Ascending aorta (tissue), 2 donors: Measurements from ENCODE around the gene ANKRD28. TPM values are rescaled to one million over a fixed set of nuclear protein-coding genes. Genes with fewer than 3 reads are reported as not detected.

ENCODE experiments used
- DNase-seq, 2 donors: peaks; one replicate each; pipeline ENCODE4 v3.0.0-alpha.2; 2019; ENCODE audit warnings: low spot score in 2 of 2
- H3K27ac ChIP-seq, 2 donors: fragments of 200-600 bp; sonication (generic); one replicate each; pipeline ENCODE4 v1.5.1; 2016 to 2017; ENCODE audit warnings: mild to moderate bottlenecking in 1 of 2
- H3K27me3 ChIP-seq: fragments of 200-600 bp; sonication (generic); one replicate; pipeline ENCODE4 v1.5.1; 2017
- H3K36me3 ChIP-seq, 2 donors: fragments of 200-600 bp; sonication (generic); one replicate each; pipeline ENCODE4 v1.5.1; 2016
- H3K4me1 ChIP-seq, 2 donors: fragments of 200-600 bp; sonication (generic); one replicate each; pipeline ENCODE4 v1.5.1; 2016 to 2017; ENCODE audit warnings: mild to moderate bottlenecking in 1 of 2
- H3K4me3 ChIP-seq, 2 donors: fragments of 200-600 bp; sonication (generic); one replicate each; pipeline ENCODE4 v1.5.1; 2016 to 2017; ENCODE audit warnings: mild to moderate bottlenecking in 1 of 2
- H3K9me3 ChIP-seq, 2 donors: fragments of 200-600 bp; sonication (generic); one replicate each; pipeline ENCODE4 v1.5.1; 2016
- intact Hi-C: fragments of 100-400 bp; cut with DNase I; formaldehyde crosslinking; loops from one replicate; pipeline ENCODE4 v1.15.1; 2023
- total RNA-seq: library from RNA; depleted of rRNA; stranded (reverse); fragments of >200 nt; gene quantifications from one replicate; pipeline ENCODE4 v1.1.0, GENCODE V29; 2016
- TF ChIP-seq, protein P1 (sequence below), 3 experiments: fragments of 200-600 bp in 2 of 3; fragments of 450-650 bp in 1 of 3; sonication (generic) in 2 of 3; IDR thresholded peaks; one replicate each; pipeline ENCODE4 v1.5.1; 2016 to 2019; ENCODE audit warnings: antibody characterized with exemption in 3 of 3, mild to moderate bottlenecking in 1 of 3, moderate library complexity in 1 of 3

Gene ANKRD28
- total RNA-seq, 1 donor from 2014 or later: 19.7 TPM

DNA sequence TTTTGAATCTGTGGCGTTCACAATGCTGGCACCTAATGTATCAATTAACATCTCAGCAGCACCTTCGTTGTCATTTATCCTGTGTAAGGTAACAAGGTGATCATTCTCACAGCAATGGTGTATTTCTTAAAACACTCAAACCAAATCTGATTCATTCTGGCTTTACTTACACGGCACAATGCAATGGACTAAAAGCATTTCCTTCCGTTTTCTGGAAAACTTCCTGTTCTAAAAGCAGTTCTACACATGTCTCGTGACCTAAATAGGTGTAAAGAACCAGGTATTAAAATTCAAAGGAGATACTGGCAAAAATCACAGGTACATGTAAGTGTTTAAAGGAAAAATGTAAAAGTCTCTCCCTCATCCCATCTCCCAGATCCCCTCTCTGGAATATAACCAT lies 118.5 kb downstream of the ANKRD28 start:
- peaks cover 30 to 49% of the 10 kb centered on the region in 2 donors for H3K36me3 ChIP-seq
- no peak overlapping the region for H3K27ac ChIP-seq
- H3K27me3 ChIP-seq: no peaks in the 10 kb centered on the region
- H3K4me1 ChIP-seq: peaks cover 0 to 11% of the 10 kb centered on the region in 2 donors
- intact Hi-C loops: no loop called here
- DNase-seq: no peak
- H3K4me3 ChIP-seq: no peak overlapping the region
- H3K9me3 ChIP-seq: no peaks in the 10 kb centered on the region
- TF ChIP-seq, protein P1, sequence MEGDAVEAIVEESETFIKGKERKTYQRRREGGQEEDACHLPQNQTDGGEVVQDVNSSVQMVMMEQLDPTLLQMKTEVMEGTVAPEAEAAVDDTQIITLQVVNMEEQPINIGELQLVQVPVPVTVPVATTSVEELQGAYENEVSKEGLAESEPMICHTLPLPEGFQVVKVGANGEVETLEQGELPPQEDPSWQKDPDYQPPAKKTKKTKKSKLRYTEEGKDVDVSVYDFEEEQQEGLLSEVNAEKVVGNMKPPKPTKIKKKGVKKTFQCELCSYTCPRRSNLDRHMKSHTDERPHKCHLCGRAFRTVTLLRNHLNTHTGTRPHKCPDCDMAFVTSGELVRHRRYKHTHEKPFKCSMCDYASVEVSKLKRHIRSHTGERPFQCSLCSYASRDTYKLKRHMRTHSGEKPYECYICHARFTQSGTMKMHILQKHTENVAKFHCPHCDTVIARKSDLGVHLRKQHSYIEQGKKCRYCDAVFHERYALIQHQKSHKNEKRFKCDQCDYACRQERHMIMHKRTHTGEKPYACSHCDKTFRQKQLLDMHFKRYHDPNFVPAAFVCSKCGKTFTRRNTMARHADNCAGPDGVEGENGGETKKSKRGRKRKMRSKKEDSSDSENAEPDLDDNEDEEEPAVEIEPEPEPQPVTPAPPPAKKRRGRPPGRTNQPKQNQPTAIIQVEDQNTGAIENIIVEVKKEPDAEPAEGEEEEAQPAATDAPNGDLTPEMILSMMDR (IDR thresholded peaks at IDR 0.05): no peak

DNA sequence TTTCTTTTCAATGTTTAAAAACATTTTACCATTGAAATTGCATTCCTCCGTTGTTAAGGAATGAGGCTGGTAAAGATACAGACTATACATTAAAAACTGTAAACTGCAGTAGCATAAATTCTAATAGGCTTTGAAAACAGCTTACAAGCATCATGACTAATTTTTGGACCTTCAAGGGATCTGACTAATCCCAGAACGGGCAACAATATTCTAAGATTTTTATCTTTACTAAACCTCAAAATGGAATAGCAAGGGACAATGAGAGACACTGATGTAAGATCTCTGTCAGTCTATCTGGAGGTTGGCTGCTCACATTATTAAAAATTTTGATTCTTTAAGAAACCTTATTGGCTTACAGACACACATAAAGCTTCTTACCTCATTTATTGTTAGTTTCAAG lies 121.5 kb downstream of the ANKRD28 start:
- intact Hi-C loops: no loop called here
- DNase-seq: no peak
- H3K9me3 ChIP-seq: no peaks in the 10 kb centered on the region

DNA sequence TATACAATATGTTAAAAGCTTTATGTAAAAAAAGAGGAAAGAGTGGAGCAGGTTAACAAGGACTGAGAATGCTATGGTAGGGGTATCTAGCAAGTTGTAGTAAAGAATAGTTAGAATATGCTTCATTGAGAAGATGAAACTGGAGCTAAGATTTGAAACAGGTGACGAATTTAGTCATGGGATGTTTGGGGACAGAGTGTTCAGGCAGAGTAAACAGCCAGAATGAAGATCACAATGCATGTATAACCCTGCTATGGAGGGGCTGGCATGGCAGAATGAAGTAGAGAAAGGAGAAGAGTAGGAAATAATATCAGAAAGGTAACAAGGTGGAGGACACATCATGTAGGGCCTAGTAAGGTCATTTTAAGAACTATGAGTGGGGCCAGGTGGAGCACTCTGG lies 124.2 kb downstream of the ANKRD28 start:
- H3K27ac ChIP-seq: no peak overlapping the region
- no peaks in the 10 kb centered on the region for H3K4me1 ChIP-seq
- no peak overlapping the region for H3K4me3 ChIP-seq
- peaks cover 22 to 68% of the 10 kb centered on the region in 2 donors for H3K36me3 ChIP-seq
- TF ChIP-seq, protein P1 (IDR thresholded peaks at IDR 0.05): no peak
- no peaks in the 10 kb centered on the region for H3K9me3 ChIP-seq
- intact Hi-C loops: no loop called here
- H3K27me3 ChIP-seq: no peaks in the 10 kb centered on the region
- no peak for DNase-seq

More for the DNA sequence above, 121.5 kb downstream of the ANKRD28 start:
- TF ChIP-seq, protein P1 (IDR thresholded peaks at IDR 0.05): no peak
- Histone ChIP-seq H3K4me1 (no peaks in the 10 kb centered on the region), H3K27ac (no peak overlapping the region), H3K4me3 (no peak overlapping the region), H3K36me3 (peaks cover 30 to 66% of the 10 kb centered on the region in 2 donors), H3K27me3 (no peaks in the 10 kb centered on the region)

DNA sequence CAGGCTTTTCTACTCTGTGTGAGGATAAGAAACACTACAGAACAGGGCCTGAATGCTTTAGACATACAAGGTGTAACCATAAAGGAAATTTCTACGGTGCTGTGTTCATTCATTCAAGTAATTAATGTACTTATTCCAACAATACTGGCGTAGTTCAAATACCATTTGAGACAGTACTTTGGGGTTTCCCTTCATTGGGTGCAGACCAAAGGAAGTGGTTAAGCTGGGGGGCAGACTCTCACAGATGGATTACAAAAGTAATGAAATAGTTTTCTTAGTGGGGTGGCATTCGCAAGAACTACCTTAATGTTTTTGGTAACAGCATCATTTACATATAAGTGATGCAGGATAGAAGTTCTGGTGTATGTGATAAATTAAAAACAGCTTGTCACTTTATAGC lies 130.3 kb downstream of the ANKRD28 start:
- intact Hi-C loops: no loop called here

DNA sequence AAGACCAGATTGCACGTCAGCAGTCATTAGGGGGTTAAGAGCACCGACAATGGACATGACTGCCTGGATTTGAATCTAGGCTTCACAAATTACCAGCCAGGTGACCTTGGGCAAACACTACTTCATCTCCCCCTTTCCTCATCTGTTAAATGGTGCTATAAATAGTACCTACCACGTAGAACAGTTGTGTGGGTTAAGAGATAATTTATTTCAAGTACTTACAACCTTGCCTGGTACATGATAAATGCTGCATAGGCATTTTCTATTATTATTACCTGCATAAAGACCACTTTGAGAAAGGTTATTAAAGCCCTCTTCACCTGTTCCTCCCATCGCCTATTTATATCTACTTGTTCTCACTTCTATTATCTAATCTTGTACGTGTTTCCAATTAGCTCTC lies 131.5 kb downstream of the ANKRD28 start:
- DNase-seq: no peak
- TF ChIP-seq, protein P1 (IDR thresholded peaks at IDR 0.05): no peak
- peaks cover 2 to 33% of the 10 kb centered on the region in 2 donors for H3K36me3 ChIP-seq
- H3K4me1 ChIP-seq: no peaks in the 10 kb centered on the region
- H3K4me3 ChIP-seq: no peak overlapping the region
- H3K27me3 ChIP-seq: no peaks in the 10 kb centered on the region
- peaks cover 0 to 6% of the 10 kb centered on the region in 2 donors for H3K9me3 ChIP-seq
- intact Hi-C loops: no loop called here
- H3K27ac ChIP-seq: no peak overlapping the region

More for the DNA sequence above, 130.3 kb downstream of the ANKRD28 start:
- H3K27ac ChIP-seq: no peak overlapping the region
- peaks cover 0 to 6% of the 10 kb centered on the region in 2 donors for H3K9me3 ChIP-seq
- H3K4me1 ChIP-seq: no peaks in the 10 kb centered on the region
- DNase-seq: no peak
- peaks cover 2 to 36% of the 10 kb centered on the region in 2 donors for H3K36me3 ChIP-seq
- TF ChIP-seq, protein P1 (IDR thresholded peaks at IDR 0.05): no peak
- no peaks in the 10 kb centered on the region for H3K27me3 ChIP-seq
- H3K4me3 ChIP-seq: no peak overlapping the region
